Right kidney (tissue), 1 donor: Measurements from ENCODE around the gene TPM1.
A peak's percentile ranks its signal among the peaks of the same experiment; 100 is the strongest.
"Not testable (repeated sequence)": the region's sequence is repeated elsewhere in the genome, so short reads cannot be mapped to it uniquely, and the experiment has no call there.

Experiments
- DNase-seq: peaks from one replicate; pipeline ENCODE4 v3.0.0-alpha.2; 2016

TPM1 gene

DNA sequence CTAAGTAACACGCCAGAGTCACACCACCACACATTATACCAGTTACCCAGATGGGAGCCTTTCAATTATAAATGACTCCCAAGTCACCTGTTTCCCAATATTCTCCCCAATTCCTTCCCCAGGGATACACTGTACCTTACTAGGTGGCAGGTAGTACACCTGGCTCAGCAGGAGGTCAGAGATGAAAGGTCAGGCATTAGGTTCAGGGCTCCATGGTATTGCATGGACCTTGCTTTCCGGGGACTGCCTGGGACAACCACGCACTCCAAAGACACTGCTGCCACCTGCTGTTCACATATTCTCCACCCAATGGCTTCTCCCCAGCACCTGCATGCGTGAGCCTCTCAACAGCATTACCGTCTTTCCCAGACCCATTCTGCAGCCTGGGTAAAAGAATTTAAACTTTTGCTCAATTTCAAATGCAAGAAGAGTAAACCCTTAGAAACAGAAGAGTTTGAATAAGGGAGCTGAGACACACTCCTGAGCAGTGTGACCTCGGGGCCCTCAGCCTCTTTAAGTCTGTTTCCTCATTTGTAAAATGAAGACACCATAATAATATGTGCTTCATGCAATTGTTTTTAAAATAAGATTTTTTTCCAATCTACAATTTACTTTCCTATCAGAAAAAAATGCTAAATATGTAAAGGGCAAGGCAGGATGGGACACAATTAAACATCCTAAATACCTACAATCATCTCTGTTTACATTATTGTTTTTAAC, 51.1 kb downstream of the TPM1 start:
- peak; percentile 66 for DNase-seq

DNA sequence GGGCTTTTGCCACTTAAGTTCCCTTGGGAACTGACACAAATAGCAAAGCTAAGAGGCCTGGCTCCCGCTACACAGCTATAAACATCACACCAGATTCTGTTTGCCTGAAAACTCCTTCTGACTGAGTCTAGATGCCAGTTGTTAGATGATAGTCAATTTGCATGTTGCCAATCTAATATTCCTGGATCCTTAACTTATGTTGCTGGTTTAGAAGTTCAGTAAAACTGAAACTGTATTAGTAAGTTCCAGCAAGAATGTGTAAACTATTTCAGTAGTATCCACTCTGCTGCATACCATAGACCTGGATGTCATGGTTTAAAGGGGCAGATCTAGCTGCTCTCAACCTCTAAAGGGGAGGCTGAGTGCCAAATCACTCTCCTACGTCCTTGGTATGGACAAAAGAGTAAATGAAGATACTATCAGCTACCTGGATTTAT, 52.0 kb downstream of the TPM1 start:
- no peak for DNase-seq

DNA sequence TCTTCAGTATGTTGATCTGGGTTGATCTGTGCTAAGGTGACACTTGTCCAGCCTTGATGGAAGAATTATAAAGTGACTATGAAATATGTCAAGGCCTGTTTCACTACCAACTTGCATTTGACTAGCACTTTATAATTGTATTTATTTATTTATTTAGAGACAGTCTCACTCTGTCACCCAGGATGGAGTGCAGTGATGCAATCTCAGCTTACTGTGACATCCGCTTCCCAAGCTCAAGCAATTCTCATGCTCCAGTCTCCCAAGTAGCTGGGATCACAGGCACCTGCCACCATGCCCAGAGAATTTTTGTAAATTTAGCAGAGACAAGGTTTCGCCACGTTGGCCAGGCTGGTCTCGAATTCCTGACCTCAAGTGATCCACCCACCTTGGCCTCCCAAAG, 53.6 kb downstream of the TPM1 start:
- DNase-seq, result no peak

DNA sequence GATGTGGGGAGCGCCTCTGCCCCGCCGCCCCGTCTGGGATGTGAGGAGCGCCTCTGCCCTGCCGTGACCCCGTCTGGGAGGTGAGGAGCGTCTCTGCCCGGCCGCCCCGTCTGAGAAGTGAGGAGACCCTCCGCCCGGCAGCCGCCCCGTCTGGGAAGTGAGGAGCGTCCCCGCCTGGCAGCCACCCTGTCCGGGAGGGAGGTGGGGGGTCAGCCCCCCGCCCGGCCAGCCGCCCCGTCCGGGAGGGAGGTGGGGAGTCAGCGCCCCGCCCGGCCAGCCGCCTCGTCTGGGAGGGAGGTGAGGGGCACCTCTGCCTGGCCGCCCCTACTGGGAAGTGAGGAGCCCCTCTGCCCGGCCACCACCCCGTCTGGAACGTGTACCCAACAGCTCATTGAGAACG, 56.4 kb downstream of the TPM1 start:
- not testable (repeated sequence) for DNase-seq

DNA sequence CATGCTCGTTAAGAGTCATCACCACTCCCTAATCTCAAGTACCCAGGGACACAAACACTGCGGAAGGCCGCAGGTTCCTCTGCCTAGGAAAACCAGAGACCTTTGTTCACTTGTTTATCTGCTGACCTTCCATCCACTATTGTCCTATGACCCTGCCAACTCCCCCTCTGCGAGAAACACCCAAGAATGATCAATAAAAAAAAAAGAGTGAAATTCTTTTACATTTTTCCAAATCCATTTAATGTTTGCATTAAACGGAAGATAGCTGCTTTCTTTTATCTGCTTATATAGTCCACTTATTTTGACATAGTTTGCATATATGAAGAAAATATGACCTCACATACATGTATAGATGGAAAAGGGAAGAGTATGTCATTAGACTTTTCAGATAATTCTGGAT, 57.0 kb downstream of the TPM1 start:
- DNase-seq, result not testable (repeated sequence)

DNA sequence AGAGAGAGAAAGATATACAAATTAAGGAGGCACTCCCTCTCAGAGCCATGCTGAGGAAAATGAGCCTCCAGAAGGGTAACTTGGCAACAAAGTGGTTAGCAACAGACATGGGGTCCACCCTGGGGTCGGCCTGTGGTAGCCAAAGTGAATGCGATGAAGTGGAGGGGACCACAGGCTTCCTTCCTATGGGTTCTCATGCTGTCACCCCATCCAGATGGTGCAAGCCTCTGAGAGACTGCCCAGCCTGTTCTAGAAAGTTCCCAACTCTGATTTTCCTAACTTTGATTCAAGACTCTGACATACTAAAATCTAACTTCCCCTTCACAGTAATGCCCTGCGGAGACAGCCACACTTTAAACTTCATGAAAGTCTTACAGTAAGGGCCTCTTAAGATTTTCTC, 60.9 kb downstream of the TPM1 start:
- no peak for DNase-seq

DNA sequence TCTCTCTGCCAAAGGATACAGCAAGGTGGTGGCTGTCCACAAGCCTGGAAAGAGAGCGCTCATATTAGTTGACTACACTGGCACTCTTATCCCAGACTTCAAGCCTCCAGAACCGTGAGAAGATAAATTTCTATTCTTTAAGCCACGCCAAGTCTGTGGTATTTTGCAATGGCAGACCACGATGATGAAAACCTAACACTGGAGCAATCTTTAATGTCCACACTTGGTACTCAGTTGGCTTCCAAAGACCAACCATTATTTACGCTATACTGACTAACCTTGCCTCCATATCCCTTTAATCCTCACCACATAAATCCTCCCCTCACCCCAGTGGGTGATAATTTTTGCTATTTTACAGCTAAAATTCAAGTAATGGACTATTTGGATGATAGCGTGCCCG, 62.2 kb downstream of the TPM1 start:
- no peak for DNase-seq

DNA sequence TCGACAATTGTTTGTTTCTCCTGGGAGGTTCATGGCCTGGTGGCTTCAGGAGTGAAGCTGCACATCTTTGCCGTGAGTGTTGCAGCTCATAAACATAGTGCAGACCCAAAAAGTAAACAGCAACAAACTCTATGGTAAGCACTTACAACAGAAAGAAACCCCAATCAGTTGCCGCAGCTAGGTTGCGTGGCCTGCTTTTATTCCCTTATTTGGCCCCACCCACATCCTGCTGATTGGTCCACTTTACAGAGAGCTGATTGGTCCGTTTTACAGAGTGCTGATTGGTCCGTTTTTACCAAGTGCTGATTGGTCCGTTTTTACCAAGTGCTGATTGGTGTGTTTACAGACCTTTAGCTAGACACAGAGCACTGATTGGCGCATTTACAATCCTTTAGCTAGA, 62.8 kb downstream of the TPM1 start:
- DNase-seq, result not testable (repeated sequence)

DNA sequence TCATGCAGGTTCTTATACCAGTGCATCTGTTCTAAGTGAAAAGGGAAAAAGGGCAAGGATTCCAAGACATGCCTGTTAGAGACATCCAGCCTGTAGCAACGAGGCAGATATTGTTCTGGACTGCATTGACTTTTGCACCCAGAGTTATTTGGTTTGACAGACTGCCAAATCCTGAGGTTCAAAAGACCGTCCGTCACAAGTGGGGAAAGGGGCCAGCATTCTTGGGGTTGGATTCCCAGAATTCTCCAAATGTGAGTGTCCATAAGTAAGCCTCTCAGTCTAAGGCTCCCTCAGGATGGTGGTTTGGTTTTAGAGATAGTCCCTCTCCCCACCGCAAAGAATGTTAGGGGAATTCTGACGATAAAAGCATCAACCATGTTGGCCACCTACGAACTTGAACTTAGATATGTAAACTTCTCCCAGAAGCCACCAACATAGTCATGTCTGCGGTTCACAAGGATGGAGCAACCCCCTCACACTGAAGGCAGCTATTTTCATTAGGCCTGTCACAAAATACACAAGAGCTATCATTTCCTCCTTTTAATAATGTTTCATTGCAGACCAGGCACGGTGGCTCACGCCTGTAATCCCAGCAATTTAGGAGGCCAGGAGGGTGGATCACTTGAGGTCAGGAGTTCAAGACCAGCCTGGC, 65.5 kb downstream of the TPM1 start:
- peak; percentile 33 for DNase-seq

DNA sequence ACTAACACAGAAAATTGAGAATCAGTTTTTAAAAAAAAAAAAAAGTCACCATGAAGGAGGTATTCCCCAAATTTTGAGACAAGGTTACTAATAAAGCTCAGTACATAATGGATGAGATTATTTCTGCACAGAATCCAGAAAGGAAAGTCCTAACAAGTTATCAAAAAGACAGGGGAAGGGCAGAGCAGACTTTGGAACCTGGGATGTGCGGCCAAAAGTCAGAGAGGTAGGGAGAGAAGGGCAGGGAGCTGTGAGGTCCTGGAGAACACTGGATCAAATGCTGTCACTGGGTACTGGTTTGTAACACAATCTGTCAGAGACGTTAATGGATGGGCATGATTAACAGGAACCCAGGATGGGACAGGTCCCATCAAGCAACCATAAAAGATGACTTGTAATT, 67.0 kb downstream of the TPM1 start:
- DNase-seq, result no peak

DNA sequence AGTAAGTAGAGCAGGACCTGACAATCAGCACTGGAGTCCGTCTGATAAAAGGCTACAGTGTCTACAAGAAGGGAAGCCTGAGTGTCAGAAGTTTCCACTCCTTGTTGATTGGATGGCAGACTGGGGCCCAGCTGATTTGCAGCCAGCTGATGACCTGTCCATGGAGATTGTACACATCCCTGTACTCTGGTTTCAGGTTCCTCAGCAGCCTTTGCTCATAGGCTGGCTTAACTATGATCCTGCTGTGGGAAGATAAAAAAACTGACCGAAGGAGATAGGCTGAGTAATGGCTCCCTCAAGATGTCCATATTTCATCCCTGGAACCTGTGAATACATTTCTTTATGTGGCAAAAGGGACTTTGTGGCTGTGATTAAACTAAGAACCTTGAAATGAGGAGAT, 67.4 kb downstream of the TPM1 start:
- no peak for DNase-seq

DNA sequence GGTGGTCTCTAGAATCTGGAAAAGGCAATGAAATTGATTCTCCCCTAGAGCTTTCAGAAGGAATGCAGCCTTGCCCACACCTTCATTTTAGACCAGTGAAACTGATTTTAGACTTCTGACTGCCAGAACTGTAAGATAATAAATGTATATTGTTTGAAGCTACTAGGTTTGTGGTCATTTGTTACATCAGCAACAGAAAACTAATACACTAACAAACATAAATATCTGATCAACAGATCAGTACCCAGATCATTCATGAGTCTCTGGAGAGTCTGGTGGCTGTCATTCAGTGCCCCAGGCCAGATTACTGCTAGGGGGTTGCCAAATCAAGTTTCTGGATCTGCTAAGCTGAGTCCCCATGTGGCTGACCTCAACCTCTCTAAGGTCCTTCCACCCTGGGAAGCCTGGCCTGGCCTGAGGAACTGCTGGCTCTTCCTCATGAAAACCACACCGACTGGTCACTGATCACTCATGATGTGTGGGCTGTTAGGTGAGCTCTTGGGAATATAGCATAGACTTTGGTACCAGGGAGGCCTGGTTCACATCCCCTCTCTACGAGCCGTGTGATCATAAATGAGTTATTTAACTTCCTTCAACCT, 68.0 kb downstream of the TPM1 start:
- DNase-seq, result no peak

DNA sequence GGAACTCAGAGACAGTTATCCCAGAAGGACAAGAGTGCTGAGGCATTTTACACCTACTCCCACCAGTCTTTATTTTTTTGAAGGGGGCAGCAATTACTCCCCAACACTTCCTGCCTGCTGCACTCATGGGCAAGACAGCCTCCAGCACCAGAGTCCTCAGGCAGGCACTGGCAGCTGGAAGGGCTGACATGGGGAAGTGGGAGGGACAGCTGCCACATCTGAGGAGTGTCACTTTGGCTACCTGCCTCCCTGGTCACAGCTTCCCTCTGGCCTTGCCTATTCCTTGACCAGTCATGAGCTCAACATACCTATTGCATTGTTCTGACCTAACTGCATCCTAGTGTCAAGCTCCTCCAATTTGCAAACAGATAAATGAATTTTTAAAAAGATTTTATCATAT, 68.9 kb downstream of the TPM1 start:
- no peak for DNase-seq

DNA sequence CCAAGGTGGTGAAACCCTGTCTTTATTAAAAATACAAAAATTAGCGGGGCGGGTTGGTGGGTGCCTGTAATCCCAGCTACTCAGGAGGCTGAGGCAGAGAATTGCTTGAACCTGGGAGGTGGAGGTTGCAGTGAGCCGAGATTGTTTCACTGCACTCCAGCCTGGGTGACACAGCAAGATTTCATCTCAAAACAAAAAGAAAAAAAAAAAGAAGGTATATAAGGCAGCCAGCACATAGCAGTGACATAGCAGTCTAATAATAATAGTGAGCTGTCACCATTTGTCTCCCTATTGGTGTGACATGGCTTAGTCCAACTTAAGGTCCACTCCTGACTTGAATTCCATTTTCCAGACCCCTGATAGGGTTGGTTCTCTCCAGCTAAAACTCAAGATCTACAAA, 70.3 kb downstream of the TPM1 start:
- DNase-seq, result no peak

DNA sequence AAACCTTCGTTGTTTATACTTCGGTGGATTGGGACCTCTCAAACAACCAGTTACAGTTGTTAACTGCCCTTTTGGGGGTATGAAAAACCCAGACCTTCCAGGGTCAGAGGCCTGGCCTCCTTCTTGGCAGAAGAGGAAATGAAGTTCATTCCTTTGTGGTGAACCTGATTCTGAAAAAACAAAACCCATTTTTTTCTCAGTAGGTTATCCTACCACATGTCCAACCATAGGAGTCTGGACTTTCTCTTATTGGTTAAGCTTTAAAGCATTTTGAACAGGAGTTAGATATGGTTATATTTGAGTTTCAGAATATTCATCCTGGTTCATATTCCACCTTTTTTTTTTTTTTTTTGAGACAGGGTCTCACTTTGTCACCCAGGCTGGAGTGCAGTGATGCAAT, 71.9 kb downstream of the TPM1 start:
- DNase-seq, result no peak
